ENCODE data around the gene CCM2L. TPM values are rescaled to one million over a fixed set of nuclear protein-coding genes. Genes with fewer than 3 reads are reported as not detected.

CCM2L gene
- polyA plus RNA-seq, 3 donors = not detected

- Histone ChIP-seq H3K4me3 (replicated peaks in 1 of 3; ENCODE audit: low read depth in 2 of 3, low read length in 3 of 3) (peak overlapping the region; percentile 69 to 98 (median 81)), H3K27ac (ENCODE audit: low read depth in 1 of 2, low read length in 2 of 2) (peak overlapping the region; percentile 90 to 98), H3K9ac (ENCODE audit: insufficient read depth, low read length, poor library complexity, severe bottlenecking) (peak overlapping the region; percentile 100), H3K79me2 (ENCODE audit: insufficient read depth, low read length) (peaks cover 45% of the 10 kb centered on the region), H3K27me3 (ENCODE audit: control insufficient read depth in 2 of 2, insufficient read depth in 2 of 2, low read length in 2 of 2) (no peaks in the 10 kb centered on the region), H3K9me3 (replicated peaks in 1 of 2; ENCODE audit: control insufficient read depth in 1 of 2, insufficient read depth in 1 of 2, low read length in 2 of 2) (no peaks in the 10 kb centered on the region), H3K4me1 (ENCODE audit: control insufficient read depth in 1 of 2, insufficient read depth in 2 of 2, low read length in 2 of 2) (peaks cover 39 to 51% of the 10 kb centered on the region in 2 donors), H2AFZ (ENCODE audit: insufficient read depth, low read depth, low read length, poor library complexity, severe bottlenecking) (peak overlapping the region; percentile 38), H3K36me3 (replicated peaks in 1 of 2; ENCODE audit: control insufficient read depth in 1 of 2, insufficient read depth in 2 of 2, low read length in 2 of 2) (peaks cover 12 to 19% of the 10 kb centered on the region in 2 donors), H4K20me1 (ENCODE audit: insufficient read depth, low read length) (no peaks in the 10 kb centered on the region), H3K4me2 (replicated peaks; ENCODE audit: extremely low read depth, low read length, poor library complexity, severe bottlenecking) (peak overlapping the region; percentile 82)
- Mint-ChIP-seq H3K36me3 (peaks cover 19 to 33% of the 10 kb centered on the region in 2 donors), H3K27ac (peak overlapping the region; percentile 98 to 99 (median 98)), H3K4me1 (peaks cover 48% of the 10 kb centered on the region), H3K9me3 (peaks cover 0 to 2% (median 0%) of the 10 kb centered on the region in 7 donors), H3K27me3 (ENCODE audit: low read depth in 3 of 3) (peaks cover 0 to 2% (median 1%) of the 10 kb centered on the region in 3 donors), H3K4me3 (peak overlapping the region; percentile 95 to 97)
- TF ChIP-seq, protein P1, sequence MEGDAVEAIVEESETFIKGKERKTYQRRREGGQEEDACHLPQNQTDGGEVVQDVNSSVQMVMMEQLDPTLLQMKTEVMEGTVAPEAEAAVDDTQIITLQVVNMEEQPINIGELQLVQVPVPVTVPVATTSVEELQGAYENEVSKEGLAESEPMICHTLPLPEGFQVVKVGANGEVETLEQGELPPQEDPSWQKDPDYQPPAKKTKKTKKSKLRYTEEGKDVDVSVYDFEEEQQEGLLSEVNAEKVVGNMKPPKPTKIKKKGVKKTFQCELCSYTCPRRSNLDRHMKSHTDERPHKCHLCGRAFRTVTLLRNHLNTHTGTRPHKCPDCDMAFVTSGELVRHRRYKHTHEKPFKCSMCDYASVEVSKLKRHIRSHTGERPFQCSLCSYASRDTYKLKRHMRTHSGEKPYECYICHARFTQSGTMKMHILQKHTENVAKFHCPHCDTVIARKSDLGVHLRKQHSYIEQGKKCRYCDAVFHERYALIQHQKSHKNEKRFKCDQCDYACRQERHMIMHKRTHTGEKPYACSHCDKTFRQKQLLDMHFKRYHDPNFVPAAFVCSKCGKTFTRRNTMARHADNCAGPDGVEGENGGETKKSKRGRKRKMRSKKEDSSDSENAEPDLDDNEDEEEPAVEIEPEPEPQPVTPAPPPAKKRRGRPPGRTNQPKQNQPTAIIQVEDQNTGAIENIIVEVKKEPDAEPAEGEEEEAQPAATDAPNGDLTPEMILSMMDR (IDR thresholded peaks at IDR 0.05) = no peak
- intact Hi-C loops (cut with micrococcal nuclease) = loop anchor here (2.0 kb wide), 2 partner anchors 14 to 16 kb away; no protein-coding TSS in a partner anchor
- DNase-seq = peak; percentile 76 to 86 (median 84)
- 0% methylated on average over 13 of the region's 17 CpGs for WGBS (ENCODE audit: insufficient coverage)
These were observed 40.8 kb downstream of the CCM2L start for GRCh38 chr20:32050851-32051556.

DNA sequence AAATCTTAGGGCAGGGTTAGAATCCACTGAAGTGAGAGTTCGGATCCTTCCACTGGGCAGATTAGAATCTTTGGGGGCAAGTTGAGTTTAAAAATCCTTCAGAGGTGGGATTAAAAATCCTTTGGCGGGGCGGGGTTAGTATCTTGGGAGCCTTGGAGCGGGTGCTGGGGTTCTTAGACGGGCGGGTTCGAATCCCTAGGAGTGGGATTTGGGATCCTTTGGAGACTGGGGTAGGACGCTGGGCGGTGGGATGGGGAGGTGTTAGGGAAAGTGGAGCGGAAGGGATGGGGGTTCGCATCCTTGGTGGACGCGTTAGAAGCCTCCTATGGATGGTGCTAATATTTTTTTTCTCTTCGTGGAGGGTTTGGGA, 41.5 kb downstream of the CCM2L start:
- WGBS (ENCODE audit: insufficient coverage) = 9% methylated on average over 14 of the region's 14 CpGs
- TF ChIP-seq, protein P1 (IDR thresholded peaks at IDR 0.05) = no peak

More for the DNA sequence above, 41.5 kb downstream of the CCM2L start:
- Mint-ChIP-seq H3K27ac (peak overlapping the region; percentile 98 to 99 (median 98)), H3K4me1 (peaks cover 50% of the 10 kb centered on the region), H3K27me3 (ENCODE audit: low read depth in 3 of 3) (peaks cover 0 to 2% (median 1%) of the 10 kb centered on the region in 3 donors), H3K4me3 (peak overlapping the region; percentile 95 to 97), H3K36me3 (peaks cover 20 to 36% of the 10 kb centered on the region in 2 donors), H3K9me3 (peaks cover 0 to 2% (median 0%) of the 10 kb centered on the region in 7 donors)
- Histone ChIP-seq H4K20me1 (ENCODE audit: insufficient read depth, low read length) (no peaks in the 10 kb centered on the region), H3K9me3 (replicated peaks in 1 of 2; ENCODE audit: control insufficient read depth in 1 of 2, insufficient read depth in 1 of 2, low read length in 2 of 2) (no peaks in the 10 kb centered on the region), H3K36me3 (replicated peaks in 1 of 2; ENCODE audit: control insufficient read depth in 1 of 2, insufficient read depth in 2 of 2, low read length in 2 of 2) (peaks cover 12 to 19% of the 10 kb centered on the region in 2 donors), H3K4me1 (ENCODE audit: control insufficient read depth in 1 of 2, insufficient read depth in 2 of 2, low read length in 2 of 2) (peaks cover 45 to 58% of the 10 kb centered on the region in 2 donors), H3K4me2 (replicated peaks; ENCODE audit: extremely low read depth, low read length, poor library complexity, severe bottlenecking) (peak overlapping the region; percentile 82), H3K9ac (ENCODE audit: insufficient read depth, low read length, poor library complexity, severe bottlenecking) (peak overlapping the region; percentile 100), H3K27ac (ENCODE audit: low read depth in 1 of 2, low read length in 2 of 2) (peak overlapping the region; percentile 90 to 98), H3K4me3 (replicated peaks in 1 of 3; ENCODE audit: low read depth in 2 of 3, low read length in 3 of 3) (peak overlapping the region; percentile 69 to 98 (median 81)), H3K27me3 (ENCODE audit: control insufficient read depth in 2 of 2, insufficient read depth in 2 of 2, low read length in 2 of 2) (no peaks in the 10 kb centered on the region), H2AFZ (ENCODE audit: insufficient read depth, low read depth, low read length, poor library complexity, severe bottlenecking) (peak overlapping the region; percentile 38), H3K79me2 (ENCODE audit: insufficient read depth, low read length) (peaks cover 52% of the 10 kb centered on the region)
- intact Hi-C loops (cut with micrococcal nuclease) = loop anchor here (2.0 kb wide), 3 partner anchors 13 to 15 kb away; no protein-coding TSS in a partner anchor
- no peak for DNase-seq

All from CD14-positive monocyte (primary cell).